Measurements from ENCODE around the gene C3orf85. TPM values are rescaled to one million over a fixed set of nuclear protein-coding genes. Genes with fewer than 3 reads are reported as not detected.

C3orf85 gene
- total RNA-seq, 1 experiment from 2014 or later: not detected

GRCh38 chr3:109140318-109140717 lies 3.8 kb downstream of the C3orf85 start:
- ChIA-PET CTCF (interaction anchor here (0.6 kb wide), 1 partner anchor 653 kb away, joined by 3 read pairs; no protein-coding TSS in a partner anchor), POLR2A (interaction anchor here (0.6 kb wide), 1 partner anchor 473 kb away, joined by 3 read pairs; no protein-coding TSS in a partner anchor)
- Mint-ChIP-seq H3K4me1 (ENCODE audit: insufficient read depth, unreplicated experiment) (no peaks in the 10 kb centered on the region), H3K27ac (ENCODE audit: low read depth, unreplicated experiment) (no peak overlapping the region), H3K9me3 (ENCODE audit: unreplicated experiment) (peaks cover 8% of the 10 kb centered on the region), H3K27me3 (ENCODE audit: insufficient read depth, unreplicated experiment) (no peaks in the 10 kb centered on the region), H3K4me3 (ENCODE audit: unreplicated experiment) (no peak overlapping the region), H3K36me3 (ENCODE audit: insufficient read depth, unreplicated experiment) (no peaks in the 10 kb centered on the region)
- intact Hi-C loops (cut with micrococcal nuclease): no loop called here
- no peak for DNase-seq (ENCODE audit: unreplicated experiment)
- no TSS peak for BruUV-seq (replicated peaks)
- no peak for TF ChIP-seq CTCF (IDR thresholded peaks at IDR 0.05; ENCODE audit: unreplicated experiment)

- ChIA-PET CTCF (no interaction called here), POLR2A (no interaction called here)
- intact Hi-C loops (cut with micrococcal nuclease): no loop called here
- H3K4me1 Mint-ChIP-seq (ENCODE audit: insufficient read depth, unreplicated experiment): no peaks in the 10 kb centered on the region
- H3K27me3 Mint-ChIP-seq (ENCODE audit: insufficient read depth, unreplicated experiment): no peaks in the 10 kb centered on the region
- TF ChIP-seq CTCF (IDR thresholded peaks at IDR 0.05; ENCODE audit: unreplicated experiment): no peak
- H3K27ac Mint-ChIP-seq (ENCODE audit: low read depth, unreplicated experiment): no peak overlapping the region
- H3K36me3 Mint-ChIP-seq (ENCODE audit: insufficient read depth, unreplicated experiment): no peaks in the 10 kb centered on the region
- DNase-seq (ENCODE audit: unreplicated experiment): no peak
- peaks cover 15% of the 10 kb centered on the region for H3K9me3 Mint-ChIP-seq (ENCODE audit: unreplicated experiment)
- H3K4me3 Mint-ChIP-seq (ENCODE audit: unreplicated experiment): no peak overlapping the region
- no TSS peak for BruUV-seq (replicated peaks)
These were observed 7.1 kb downstream of the C3orf85 start for GRCh38 chr3:109143646-109144045.

GRCh38 chr3:109149078-109149477 lies 12.6 kb downstream of the C3orf85 start:
- H3K9me3 Mint-ChIP-seq (ENCODE audit: unreplicated experiment): peaks cover 7% of the 10 kb centered on the region
- H3K4me1 Mint-ChIP-seq (ENCODE audit: insufficient read depth, unreplicated experiment): no peaks in the 10 kb centered on the region
- no peaks in the 10 kb centered on the region for H3K36me3 Mint-ChIP-seq (ENCODE audit: insufficient read depth, unreplicated experiment)
- no peaks in the 10 kb centered on the region for H3K27me3 Mint-ChIP-seq (ENCODE audit: insufficient read depth, unreplicated experiment)
- no peak for DNase-seq (ENCODE audit: unreplicated experiment)
- BruUV-seq (replicated peaks): no TSS peak
- CTCF ChIA-PET: no interaction called here
- TF ChIP-seq CTCF (IDR thresholded peaks at IDR 0.05; ENCODE audit: unreplicated experiment): no peak
- no peak overlapping the region for H3K27ac Mint-ChIP-seq (ENCODE audit: low read depth, unreplicated experiment)
- H3K4me3 Mint-ChIP-seq (ENCODE audit: unreplicated experiment): no peak overlapping the region
- intact Hi-C loops (cut with micrococcal nuclease): no loop called here
- POLR2A ChIA-PET: no interaction called here

GRCh38 chr3:109152320-109152719 lies 15.8 kb downstream of the C3orf85 start:
- Mint-ChIP-seq H3K27me3 (ENCODE audit: insufficient read depth, unreplicated experiment) (no peaks in the 10 kb centered on the region), H3K36me3 (ENCODE audit: insufficient read depth, unreplicated experiment) (no peaks in the 10 kb centered on the region), H3K9me3 (ENCODE audit: unreplicated experiment) (no peaks in the 10 kb centered on the region), H3K27ac (ENCODE audit: low read depth, unreplicated experiment) (no peak overlapping the region), H3K4me1 (ENCODE audit: insufficient read depth, unreplicated experiment) (no peaks in the 10 kb centered on the region), H3K4me3 (ENCODE audit: unreplicated experiment) (no peak overlapping the region)
- ChIA-PET CTCF (no interaction called here), POLR2A (no interaction called here)
- no peak for TF ChIP-seq CTCF (IDR thresholded peaks at IDR 0.05; ENCODE audit: unreplicated experiment)
- DNase-seq (ENCODE audit: unreplicated experiment): no peak
- no TSS peak for BruUV-seq (replicated peaks)
- intact Hi-C loops (cut with micrococcal nuclease): no loop called here
